Prostate gland (tissue), 2 donors: ENCODE measurements around the gene TNNC2.

ENCODE experiments used
- CTCF ChIP-seq, 4 experiments: fragments of 200-600 bp in 2 of 4; fragments of 450-650 bp in 2 of 4; sonication (generic) in 2 of 4; IDR thresholded peaks; 1 replicate in 3 of 4; 2 replicates in 1 of 4; pipeline ENCODE4 v1.5.1; 2016 to 2019; ENCODE audit warnings: antibody characterized with exemption in 4 of 4, mild to moderate bottlenecking in 2 of 4, moderate library complexity in 2 of 4
- POLR2A ChIP-seq: fragments of 450-650 bp; IDR thresholded peaks from one replicate; pipeline ENCODE4 v1.6.1; 2016; ENCODE audit warnings: antibody characterized with exemption, mild to moderate bottlenecking
- POLR2AphosphoS5 ChIP-seq: sonication (generic); formaldehyde crosslinking; IDR thresholded peaks from one replicate; pipeline ENCODE4 v1.6.1; 2017; ENCODE audit warnings: antibody characterized with exemption

DNA sequence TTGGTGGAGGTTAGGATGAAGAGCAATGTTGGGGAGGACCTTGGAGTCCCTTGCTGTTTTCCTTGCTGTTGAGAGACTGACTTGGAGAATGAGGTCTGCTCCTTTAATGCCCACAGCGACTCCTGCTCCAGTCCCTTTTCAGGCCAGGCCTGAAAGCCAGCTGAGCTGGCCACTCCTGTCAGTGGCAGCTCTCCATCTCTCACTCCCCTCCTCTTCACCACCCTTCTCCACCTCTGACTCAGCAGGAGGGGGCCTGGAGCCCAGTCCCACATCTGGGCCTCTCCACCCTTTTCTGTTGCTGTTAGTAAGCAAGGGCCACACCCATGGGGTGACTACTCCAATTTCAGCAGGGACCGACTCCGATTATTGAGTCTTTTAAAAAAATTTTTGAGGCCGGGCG, 8.7 kb upstream of the TNNC2 start:
- TF ChIP-seq POLR2A (no peak), CTCF (IDR thresholded peaks at IDR 0.05) (no peak), POLR2AphosphoS5 (no peak)
